Glutamatergic neuron (in vitro differentiated cells): ENCODE results near the gene PSMD11. TPM values are rescaled to one million over a fixed set of nuclear protein-coding genes. Genes with fewer than 3 reads are reported as not detected.

Experiments used
- DNase-seq: peaks from one replicate; pipeline ENCODE4 v3.0.0; 2022
- H3K27ac Mint-ChIP-seq: one replicate; pipeline ENCODE4 v1.8.0; 2020; ENCODE audit warnings: mild to moderate bottlenecking, mixed read lengths, inconsistent platforms; ENCODE audit not compliant: unreplicated experiment
- H3K27me3 Mint-ChIP-seq: one replicate; pipeline ENCODE4 v1.8.0; 2020; ENCODE audit warnings: mild to moderate bottlenecking, moderate library complexity, mixed read lengths, inconsistent platforms; ENCODE audit not compliant: unreplicated experiment
- H3K36me3 Mint-ChIP-seq: one replicate; pipeline ENCODE4 v1.8.0; 2020; ENCODE audit warnings: mild to moderate bottlenecking, mixed read lengths, inconsistent platforms; ENCODE audit not compliant: unreplicated experiment
- H3K4me1 Mint-ChIP-seq: one replicate; pipeline ENCODE4 v1.8.0; 2020; ENCODE audit warnings: mild to moderate bottlenecking, low read depth, mixed read lengths, inconsistent platforms; ENCODE audit not compliant: unreplicated experiment
- H3K4me3 Mint-ChIP-seq: one replicate; pipeline ENCODE4 v1.8.0; 2020; ENCODE audit warnings: mild to moderate bottlenecking, mixed read lengths, inconsistent platforms; ENCODE audit not compliant: unreplicated experiment
- H3K9me3 Mint-ChIP-seq: one replicate; pipeline ENCODE4 v1.8.0; 2020; ENCODE audit warnings: mild to moderate bottlenecking, moderate library complexity, mixed read lengths, inconsistent platforms; ENCODE audit not compliant: unreplicated experiment
- total RNA-seq: library from RNA; stranded (reverse); fragmentation: NEBNext Ultra II Directional; extraction: Animal tissue kit (Norgen Biotek cat#: 25700); gene quantifications from one replicate; pipeline ENCODE4 v1.2.1, GENCODE V29; 2021; ENCODE audit not compliant: unreplicated experiment
- TF ChIP-seq, protein P1 (sequence below): fragments of 200-600 bp; sonication (generic); IDR thresholded peaks from one replicate; pipeline ENCODE4 v1.5.0; 2021; ENCODE audit not compliant: partially characterized antibody, unreplicated experiment

Gene PSMD11
- total RNA-seq, 1 donor from 2014 or later: 94.1 TPM

DNA sequence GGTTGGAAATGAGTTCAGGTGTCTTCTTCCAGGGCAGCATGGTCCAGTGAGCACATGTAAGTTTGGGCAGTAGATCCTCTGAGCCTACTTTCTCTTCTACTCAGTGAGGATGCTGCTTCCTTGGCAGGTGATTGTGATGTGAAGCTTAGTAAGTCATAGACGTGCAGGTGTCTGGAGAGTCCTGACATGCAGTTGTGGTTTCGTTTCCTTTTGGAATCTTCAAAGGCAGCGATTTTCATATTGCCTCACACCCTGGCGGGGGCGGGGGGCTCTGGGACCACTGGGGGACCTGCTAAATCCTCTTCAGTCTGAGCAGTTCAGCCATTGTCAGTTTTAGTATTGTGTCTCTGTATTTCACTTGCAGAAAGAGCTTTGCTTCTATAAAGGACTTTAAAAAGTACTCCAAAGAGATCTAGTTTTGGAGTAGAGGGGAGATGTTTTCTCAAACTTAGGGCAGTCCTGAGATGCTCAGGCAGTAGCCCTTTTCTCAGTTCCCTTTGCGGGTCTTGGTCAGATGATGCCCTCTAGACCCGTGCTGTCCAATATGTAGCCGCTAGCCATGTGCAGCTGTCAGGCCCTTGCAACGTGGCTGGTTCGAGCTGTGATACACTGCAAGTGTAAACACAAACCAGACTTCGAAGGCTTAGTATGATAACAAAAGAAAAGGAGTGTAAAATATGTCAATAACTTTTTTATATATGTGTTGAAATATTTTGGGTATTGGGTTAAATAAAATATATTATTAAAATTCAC, 38.4 kb downstream of the PSMD11 start:
- H3K27me3 Mint-ChIP-seq: peaks cover 8% of the 10 kb centered on the region
- DNase-seq: no peak
- no peaks in the 10 kb centered on the region for H3K36me3 Mint-ChIP-seq
- H3K4me1 Mint-ChIP-seq: peaks cover 13% of the 10 kb centered on the region
- H3K4me3 Mint-ChIP-seq: no peak overlapping the region
- peak overlapping the region; percentile 14 for H3K27ac Mint-ChIP-seq
- TF ChIP-seq, protein P1, sequence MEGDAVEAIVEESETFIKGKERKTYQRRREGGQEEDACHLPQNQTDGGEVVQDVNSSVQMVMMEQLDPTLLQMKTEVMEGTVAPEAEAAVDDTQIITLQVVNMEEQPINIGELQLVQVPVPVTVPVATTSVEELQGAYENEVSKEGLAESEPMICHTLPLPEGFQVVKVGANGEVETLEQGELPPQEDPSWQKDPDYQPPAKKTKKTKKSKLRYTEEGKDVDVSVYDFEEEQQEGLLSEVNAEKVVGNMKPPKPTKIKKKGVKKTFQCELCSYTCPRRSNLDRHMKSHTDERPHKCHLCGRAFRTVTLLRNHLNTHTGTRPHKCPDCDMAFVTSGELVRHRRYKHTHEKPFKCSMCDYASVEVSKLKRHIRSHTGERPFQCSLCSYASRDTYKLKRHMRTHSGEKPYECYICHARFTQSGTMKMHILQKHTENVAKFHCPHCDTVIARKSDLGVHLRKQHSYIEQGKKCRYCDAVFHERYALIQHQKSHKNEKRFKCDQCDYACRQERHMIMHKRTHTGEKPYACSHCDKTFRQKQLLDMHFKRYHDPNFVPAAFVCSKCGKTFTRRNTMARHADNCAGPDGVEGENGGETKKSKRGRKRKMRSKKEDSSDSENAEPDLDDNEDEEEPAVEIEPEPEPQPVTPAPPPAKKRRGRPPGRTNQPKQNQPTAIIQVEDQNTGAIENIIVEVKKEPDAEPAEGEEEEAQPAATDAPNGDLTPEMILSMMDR: no peak
- peaks cover 13% of the 10 kb centered on the region for H3K9me3 Mint-ChIP-seq

GRCh38 chr17:32483451-32484019, 39.2 kb downstream of the PSMD11 start:
- peaks cover 19% of the 10 kb centered on the region for H3K9me3 Mint-ChIP-seq
- peaks cover 17% of the 10 kb centered on the region for H3K4me1 Mint-ChIP-seq
- peaks cover 3% of the 10 kb centered on the region for H3K36me3 Mint-ChIP-seq
- peak overlapping the region; percentile 6 for H3K4me3 Mint-ChIP-seq
- TF ChIP-seq, protein P1: peak; percentile 31
- DNase-seq: peak; percentile 75
- peaks cover 12% of the 10 kb centered on the region for H3K27me3 Mint-ChIP-seq
- H3K27ac Mint-ChIP-seq: peak overlapping the region; percentile 91

GRCh38 chr17:32484041-32484461, 39.7 kb downstream of the PSMD11 start:
- peak overlapping the region; percentile 91 for H3K27ac Mint-ChIP-seq
- H3K4me1 Mint-ChIP-seq: peaks cover 20% of the 10 kb centered on the region
- peaks cover 12% of the 10 kb centered on the region for H3K27me3 Mint-ChIP-seq
- H3K9me3 Mint-ChIP-seq: peaks cover 21% of the 10 kb centered on the region
- H3K36me3 Mint-ChIP-seq: peaks cover 3% of the 10 kb centered on the region
- TF ChIP-seq, protein P1: no peak
- peak overlapping the region; percentile 6 for H3K4me3 Mint-ChIP-seq
- no peak for DNase-seq

DNA sequence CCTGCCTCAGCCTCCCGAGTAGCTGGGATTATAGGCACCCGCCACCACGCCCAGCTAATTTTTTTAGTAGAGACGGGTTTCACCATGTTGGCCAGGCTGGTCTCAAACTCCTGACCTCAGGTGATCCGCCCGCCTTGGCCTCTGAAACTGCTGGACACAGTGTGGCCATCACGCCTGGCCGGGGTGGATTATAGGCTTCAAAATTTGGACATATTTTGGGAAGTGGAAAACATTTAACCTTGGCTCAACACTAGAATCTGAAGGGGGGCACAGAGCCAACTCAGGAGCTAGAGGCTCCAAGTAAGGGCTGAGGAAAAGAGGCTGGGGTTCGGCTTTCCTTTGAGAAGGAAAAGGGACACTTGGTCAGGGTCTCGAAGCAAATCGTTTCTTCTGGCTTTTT, 40.3 kb downstream of the PSMD11 start:
- DNase-seq: no peak
- peaks cover 26% of the 10 kb centered on the region for H3K4me1 Mint-ChIP-seq
- peaks cover 12% of the 10 kb centered on the region for H3K27me3 Mint-ChIP-seq
- no peak overlapping the region for H3K4me3 Mint-ChIP-seq
- peaks cover 22% of the 10 kb centered on the region for H3K9me3 Mint-ChIP-seq
- TF ChIP-seq, protein P1: no peak
- peak overlapping the region; percentile 52 for H3K27ac Mint-ChIP-seq
- H3K36me3 Mint-ChIP-seq: peaks cover 3% of the 10 kb centered on the region
